Gastroesophageal sphincter (tissue), 4 donors: ENCODE measurements around the gene LAMTOR1. TPM values are rescaled to one million over a fixed set of nuclear protein-coding genes. Genes with fewer than 3 reads are reported as not detected.

Source experiments
- ATAC-seq: fragments of 150-250 bp; one replicate; pipeline ENCODE4 v1.9.1; 2016; ENCODE audit warnings: mild to moderate bottlenecking, moderate library complexity
- H3K27ac ChIP-seq, 4 donors: fragments of 200-600 bp; sonication (generic) in 3 of 4; 1 replicate in 3 of 4; 2 replicates in 1 of 4; pipeline ENCODE4 v1.5.1; 2016 to 2019
- H3K27me3 ChIP-seq: fragments of 200-600 bp; sonication (generic); one replicate; pipeline ENCODE4 v1.5.1; 2019
- H3K36me3 ChIP-seq, 2 donors: fragments of 200-600 bp; sonication (generic); one replicate each; pipeline ENCODE4 v1.5.1; 2019; ENCODE audit warnings: control low read depth in 1 of 2
- H3K4me1 ChIP-seq, 3 donors: fragments of 200-600 bp; sonication (generic); 1 replicate in 2 of 3; 2 replicates in 1 of 3; pipeline ENCODE4 v1.5.1; 2016 to 2019; ENCODE audit warnings: control low read depth in 2 of 3
- H3K4me3 ChIP-seq, 2 donors: fragments of 200-600 bp; sonication (generic); one replicate each; pipeline ENCODE4 v1.5.1; 2019; ENCODE audit warnings: mild to moderate bottlenecking in 1 of 2, moderate library complexity in 1 of 2
- H3K9me3 ChIP-seq, 3 donors: fragments of 200-600 bp; sonication (generic); one replicate each; pipeline ENCODE4 v1.5.1; 2017 to 2019; ENCODE audit warnings: control low read depth in 2 of 3
- CTCF ChIP-seq, 4 experiments: fragments of 200-600 bp in 2 of 4; fragments of 450-650 bp in 2 of 4; sonication (generic) in 1 of 4; IDR thresholded peaks; one replicate each; pipeline ENCODE4 v1.5.1; 2017 to 2019; ENCODE audit warnings: antibody characterized with exemption in 4 of 4, mild to moderate bottlenecking in 2 of 4, moderate library complexity in 2 of 4
- EP300 ChIP-seq: sonication (generic); formaldehyde crosslinking; IDR thresholded peaks from one replicate; pipeline ENCODE4 v1.6.1; 2017; ENCODE audit warnings: antibody characterized with exemption, mild to moderate bottlenecking
- POLR2A ChIP-seq, 2 donors: fragments of 450-650 bp; IDR thresholded peaks; one replicate each; pipeline ENCODE4 v1.6.1; 2017; ENCODE audit warnings: antibody characterized with exemption in 2 of 2, mild to moderate bottlenecking in 2 of 2, moderate library complexity in 1 of 2
- POLR2AphosphoS5 ChIP-seq: sonication (generic); formaldehyde crosslinking; IDR thresholded peaks from one replicate; pipeline ENCODE4 v1.6.1; 2017; ENCODE audit warnings: antibody characterized with exemption
- WGBS, 2 donors: methylation state at CpG; one replicate each; pipeline ENCODE4 v1.1.5; 2018; ENCODE audit warnings: low coverage in 1 of 2; 5-methylcytosine and 5-hydroxymethylcytosine counted together
- total RNA-seq, 4 donors: library from RNA; depleted of rRNA; stranded (reverse); fragments of >200 nt; gene quantifications; one replicate each; pipeline ENCODE4 v1.1.0, GENCODE V29; 2016

Gene LAMTOR1
- total RNA-seq, 4 donors from 2014 or later, result 87.1 to 103 (median 98.2) TPM

- 56 to 88% methylated on average over 1 of the region's 1 CpG for WGBS, 2 donors
- Histone ChIP-seq H3K4me3 (no peak overlapping the region), H3K4me1 (no peaks in the 10 kb centered on the region), H3K27ac (no peak overlapping the region), H3K27me3 (peaks cover 3% of the 10 kb centered on the region), H3K9me3 (no peaks in the 10 kb centered on the region), H3K36me3 (no peaks in the 10 kb centered on the region)
- TF ChIP-seq POLR2AphosphoS5 (no peak), POLR2A (IDR thresholded peaks at IDR 0.05) (no peak)
- no peak for ATAC-seq
Measured at GRCh38 chr11:72125956-72126355, 22.9 kb upstream of the LAMTOR1 start.

GRCh38 chr11:72124046-72124445, 20.9 kb upstream of the LAMTOR1 start:
- Histone ChIP-seq H3K4me3 (no peak overlapping the region), H3K4me1 (no peaks in the 10 kb centered on the region), H3K27me3 (peaks cover 18% of the 10 kb centered on the region), H3K9me3 (no peaks in the 10 kb centered on the region), H3K36me3 (no peaks in the 10 kb centered on the region), H3K27ac (no peak overlapping the region)
- WGBS, 2 donors, result 71% methylated on average over 1 of the region's 6 CpGs; no CpG with 5 or more reads in 1 of the 2 donors
- no peak for TF ChIP-seq CTCF (IDR thresholded peaks at IDR 0.05)
- no peak for TF ChIP-seq EP300
- no peak for TF ChIP-seq POLR2A (IDR thresholded peaks at IDR 0.05)
- TF ChIP-seq POLR2AphosphoS5, result no peak
- no peak for ATAC-seq

- no peak for ATAC-seq
- Histone ChIP-seq H3K27me3 (peaks cover 21% of the 10 kb centered on the region), H3K27ac (no peak overlapping the region), H3K36me3 (no peaks in the 10 kb centered on the region), H3K4me3 (no peak overlapping the region), H3K4me1 (no peaks in the 10 kb centered on the region), H3K9me3 (no peaks in the 10 kb centered on the region)
- WGBS, 2 donors, result 67 to 70% methylated on average over 1 to 2 of the region's 3 CpGs
- TF ChIP-seq EP300 (no peak), CTCF (IDR thresholded peaks at IDR 0.05) (no peak), POLR2A (IDR thresholded peaks at IDR 0.05) (no peak), POLR2AphosphoS5 (no peak)
Measured at GRCh38 chr11:72123117-72123653, 20.1 kb upstream of the LAMTOR1 start.

GRCh38 chr11:72122607-72123006, 19.5 kb upstream of the LAMTOR1 start:
- 88% methylated on average over 1 of the region's 1 CpG; no CpG with 5 or more reads in 1 of the 2 donors for WGBS, 2 donors
- Histone ChIP-seq H3K27me3 (peaks cover 26% of the 10 kb centered on the region), H3K4me1 (no peaks in the 10 kb centered on the region), H3K36me3 (no peaks in the 10 kb centered on the region), H3K4me3 (no peak overlapping the region), H3K27ac (no peak overlapping the region), H3K9me3 (no peaks in the 10 kb centered on the region)
- no peak for TF ChIP-seq POLR2A (IDR thresholded peaks at IDR 0.05)
- TF ChIP-seq POLR2AphosphoS5, result no peak
- no peak for TF ChIP-seq EP300
- no peak for TF ChIP-seq CTCF (IDR thresholded peaks at IDR 0.05)
- no peak for ATAC-seq

- 67 to 78% methylated on average over 1 to 2 of the region's 2 CpGs for WGBS, 2 donors
- H3K4me3 ChIP-seq, result no peak overlapping the region
- no peak overlapping the region for H3K27ac ChIP-seq
- H3K27me3 ChIP-seq, result peaks cover 39% of the 10 kb centered on the region
- H3K36me3 ChIP-seq, result no peaks in the 10 kb centered on the region
- no peak for TF ChIP-seq CTCF (IDR thresholded peaks at IDR 0.05)
- no peak for TF ChIP-seq EP300
- TF ChIP-seq POLR2A (IDR thresholded peaks at IDR 0.05), result no peak
- TF ChIP-seq POLR2AphosphoS5, result no peak
- no peaks in the 10 kb centered on the region for H3K4me1 ChIP-seq
- no peaks in the 10 kb centered on the region for H3K9me3 ChIP-seq
- ATAC-seq, result no peak
Measured at GRCh38 chr11:72120930-72121329, 17.8 kb upstream of the LAMTOR1 start.
